GM20431 (cell line): ENCODE results near the gene TCF19.
"Not testable (repeated sequence)": the region's sequence is repeated elsewhere in the genome, so short reads cannot be mapped to it uniquely, and the experiment has no call there.

ENCODE experiments used
- in situ Hi-C: fragments of 300-500 bp; cut with MseI, MboI; formaldehyde crosslinking; loops from one replicate; pipeline ENCODE4 v1.15.0; 2020; ENCODE audit warnings: low sequenced_read_pairs; ENCODE audit not compliant: unreplicated experiment

The TCF19 gene

DNA sequence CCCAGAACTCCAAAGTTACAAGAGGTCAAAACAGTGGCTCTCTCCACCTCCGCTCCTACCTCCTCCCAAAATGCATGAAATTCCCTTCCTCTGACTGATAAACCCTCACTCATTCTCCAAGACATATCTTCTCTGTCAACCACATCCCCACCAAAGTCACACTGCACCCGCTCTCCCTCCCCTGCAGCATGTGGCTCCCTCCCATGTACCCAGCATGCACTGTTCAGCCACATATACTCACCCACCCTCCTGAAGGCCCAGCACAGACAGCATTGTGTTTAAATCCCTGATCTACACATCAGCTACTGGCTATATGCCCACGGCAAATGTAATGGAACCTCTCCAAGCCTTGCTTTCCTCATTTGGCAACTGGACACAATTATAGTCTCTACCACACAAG is 17.6 kb downstream of the TCF19 start:
- in situ Hi-C loops: no loop called here

DNA sequence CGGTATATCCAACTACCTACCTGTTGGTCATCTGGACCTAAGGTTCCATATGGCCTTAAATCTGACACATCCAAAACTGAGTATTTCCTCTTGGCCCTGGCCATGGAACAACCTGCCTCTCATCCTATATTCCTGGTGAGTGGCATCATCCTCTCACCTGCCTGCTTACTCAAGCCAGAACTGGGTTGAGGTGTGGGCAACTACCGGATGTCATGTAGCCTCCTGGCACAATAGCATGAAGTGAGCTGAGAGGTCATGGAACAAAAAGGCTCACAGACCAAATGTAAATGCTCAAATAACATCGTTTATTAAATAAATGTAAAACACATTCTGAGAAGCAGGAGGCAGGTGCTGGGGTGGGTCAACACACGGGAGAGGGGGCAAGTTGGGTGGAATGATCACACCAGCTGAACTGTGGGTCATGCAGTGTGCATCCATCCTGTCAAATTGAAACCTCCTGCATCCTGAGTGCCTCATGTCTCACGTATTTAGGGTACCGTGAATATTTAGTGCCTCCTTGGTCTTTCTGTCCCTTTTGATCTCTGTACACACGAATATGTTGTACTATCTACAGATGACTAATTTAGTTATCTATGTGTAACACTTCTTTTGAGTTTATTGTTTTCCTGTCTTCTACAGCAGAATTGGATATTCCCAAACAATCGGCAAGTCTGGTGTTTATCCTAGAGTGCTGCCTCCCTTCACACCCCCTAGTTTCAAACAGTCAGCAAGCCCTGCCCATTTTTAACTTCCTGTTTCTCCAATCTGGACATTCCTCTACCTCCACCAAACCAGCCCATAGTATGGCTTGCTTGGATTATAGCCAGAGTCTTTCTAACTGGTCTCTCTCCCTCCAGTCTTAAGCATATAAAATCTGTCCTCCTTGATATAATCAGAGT is 20.0 kb downstream of the TCF19 start:
- in situ Hi-C loops: no loop called here

DNA sequence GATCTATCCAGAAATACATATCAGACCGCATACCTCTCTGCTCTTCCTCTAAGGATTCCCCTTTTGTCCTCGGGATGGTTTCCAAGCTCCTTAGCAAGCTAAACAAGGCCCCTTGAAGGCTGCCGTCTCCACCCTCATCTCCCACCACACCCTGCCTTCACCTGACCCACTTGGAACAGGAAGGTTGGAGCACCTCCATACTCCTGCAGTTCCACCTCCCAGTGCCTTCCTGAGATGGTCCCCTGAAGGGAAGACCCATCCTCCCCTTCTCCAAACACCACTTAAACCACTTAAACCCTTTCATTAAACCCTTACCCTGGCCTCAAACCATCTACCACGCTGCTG is 20.6 kb downstream of the TCF19 start:
- in situ Hi-C loops: no loop called here

GRCh38 chr6:31179896-31180295 is 21.5 kb downstream of the TCF19 start:
- in situ Hi-C loops: no loop called here

DNA sequence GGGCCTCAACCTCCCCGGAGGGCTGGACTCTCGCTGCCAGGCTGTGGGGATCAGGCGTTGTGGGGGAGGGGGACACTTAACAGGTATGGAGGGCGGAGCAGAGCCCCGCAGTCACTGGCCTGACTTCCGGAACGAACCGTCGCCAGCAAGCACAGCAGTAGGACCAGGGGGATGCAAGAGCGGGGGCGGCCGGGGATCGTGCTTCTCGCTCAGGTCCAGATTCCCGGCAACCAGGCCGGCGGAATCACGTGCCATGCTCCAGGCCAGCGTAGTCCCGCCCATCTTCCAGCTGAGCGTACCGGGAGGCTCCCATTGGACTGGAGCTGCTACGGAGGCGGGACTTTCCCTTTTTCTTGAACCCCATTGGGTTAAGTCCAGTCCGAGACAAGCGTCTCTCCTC is 22.1 kb downstream of the TCF19 start:
- in situ Hi-C loops: no loop called here

DNA sequence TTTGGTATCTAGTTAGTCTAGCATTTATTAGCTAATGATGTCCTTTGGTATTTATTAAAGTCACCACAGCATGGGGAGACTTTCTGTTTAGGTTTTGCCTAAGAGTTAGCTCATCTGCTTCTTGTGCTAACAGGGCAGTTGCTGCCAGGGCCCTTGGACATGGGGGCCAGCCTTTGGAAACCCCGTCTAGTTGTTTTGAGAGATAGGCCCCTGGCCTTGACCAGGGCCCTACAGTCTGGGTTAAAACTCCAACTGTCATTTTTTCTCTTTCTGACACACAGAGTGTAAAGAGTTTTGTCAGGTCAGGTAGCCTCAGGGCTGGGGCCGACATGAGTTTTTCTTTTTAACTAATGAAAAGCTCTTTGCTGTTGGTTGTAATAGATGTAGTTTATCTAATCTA is 24.9 kb downstream of the TCF19 start:
- in situ Hi-C loops: not testable (repeated sequence)

GRCh38 chr6:31183859-31184258 is 25.5 kb downstream of the TCF19 start:
- in situ Hi-C loops: not testable (repeated sequence)

- in situ Hi-C loops: not testable (repeated sequence)
Measured at GRCh38 chr6:31185695-31186051, 27.3 kb downstream of the TCF19 start.

- in situ Hi-C loops: no loop called here
Measured at GRCh38 chr6:31186052-31186734, 27.8 kb downstream of the TCF19 start.

DNA sequence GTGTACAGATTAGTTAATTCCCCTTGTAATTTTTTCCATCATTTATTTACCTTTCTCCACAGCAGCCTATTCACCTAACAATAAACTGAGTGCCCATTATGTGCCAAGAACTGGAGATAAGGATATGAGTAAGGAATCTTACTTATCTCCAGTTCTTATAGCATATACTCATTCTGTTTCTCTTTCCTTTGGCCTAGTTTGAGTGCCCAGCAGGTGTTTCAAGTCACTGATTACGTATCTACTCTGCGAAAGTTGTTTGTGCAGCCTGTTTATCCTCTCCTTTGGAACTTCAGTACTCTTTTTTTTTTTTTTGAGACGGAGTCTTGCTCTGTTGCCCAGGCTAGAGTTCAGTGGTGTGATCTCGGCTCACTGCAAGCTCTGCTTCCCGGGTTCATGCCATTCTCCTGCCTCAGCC is 29.4 kb downstream of the TCF19 start:
- in situ Hi-C loops: no loop called here

- in situ Hi-C loops: not testable (repeated sequence)
Measured at GRCh38 chr6:31189223-31189622, 30.8 kb downstream of the TCF19 start.

DNA sequence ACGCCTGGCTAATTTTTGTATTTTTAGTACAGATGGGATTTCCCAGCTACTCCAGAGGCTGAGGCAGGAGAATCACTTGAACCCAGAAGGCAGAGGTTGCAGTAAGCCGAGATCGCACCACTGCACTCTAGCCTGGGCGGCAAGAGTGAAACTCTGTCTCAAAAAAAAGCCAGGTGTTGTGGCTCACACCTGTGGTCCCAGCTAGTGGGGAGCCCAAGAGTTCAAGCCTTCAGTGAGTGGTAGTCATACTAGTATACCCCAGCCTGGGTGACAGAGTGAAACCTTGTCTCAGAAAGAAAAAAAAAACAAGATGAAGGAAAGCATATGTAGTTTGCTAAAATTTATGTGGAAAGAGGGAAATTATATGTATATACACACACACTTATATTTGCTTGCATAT is 32.1 kb downstream of the TCF19 start:
- in situ Hi-C loops: loop anchor here (10.0 kb wide), 2 partner anchors 56 to 174 kb away; partner anchors contain the start of gene PSORS1C2

GRCh38 chr6:31192431-31193105 is 34.2 kb downstream of the TCF19 start:
- in situ Hi-C loops: loop anchor here (10.0 kb wide), 2 partner anchors 58 to 172 kb away; partner anchors contain the start of gene PSORS1C2

GRCh38 chr6:31193206-31193605 is 34.8 kb downstream of the TCF19 start:
- in situ Hi-C loops: loop anchor here (10.0 kb wide), 2 partner anchors 58 to 172 kb away; partner anchors contain the start of gene PSORS1C2

DNA sequence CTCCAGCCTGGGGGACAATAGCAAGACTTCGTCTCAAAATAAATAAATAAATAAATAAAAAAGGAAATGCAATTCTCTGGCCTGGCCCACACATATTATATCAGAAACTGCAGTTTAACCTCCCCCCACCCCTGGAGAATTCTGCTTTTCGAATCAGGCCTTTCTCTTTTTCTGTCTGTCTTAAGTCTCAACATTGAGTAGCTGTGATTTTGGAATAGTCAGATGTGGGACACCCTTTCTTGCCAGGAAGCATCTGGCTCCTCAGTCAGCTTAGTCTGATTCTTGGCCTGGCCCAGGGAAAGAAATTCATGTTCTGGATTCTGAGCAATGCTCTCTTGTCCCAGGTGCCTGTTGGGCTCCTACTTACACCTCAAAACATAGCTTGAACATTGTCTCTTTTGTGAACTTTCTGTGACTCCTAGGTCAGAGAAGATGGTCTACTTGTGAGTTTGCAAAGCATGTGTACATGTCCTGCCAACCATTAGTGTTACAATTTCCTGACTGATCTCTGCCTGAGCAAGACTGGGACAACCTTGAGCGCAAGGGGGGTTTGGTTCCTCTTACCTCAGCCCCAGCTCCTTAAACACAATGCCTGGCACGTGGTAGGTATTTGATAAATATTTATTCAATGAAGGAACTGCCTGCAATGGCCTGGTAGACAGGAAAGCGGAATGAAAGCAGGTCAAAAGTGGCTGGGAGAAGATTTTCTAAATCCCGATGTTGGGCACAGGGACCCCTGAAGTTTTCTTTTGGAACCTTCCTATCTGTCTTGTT is 35.9 kb downstream of the TCF19 start:
- in situ Hi-C loops: loop anchor here (10.0 kb wide), 2 partner anchors 59 to 171 kb away; partner anchors contain the start of gene PSORS1C2

DNA sequence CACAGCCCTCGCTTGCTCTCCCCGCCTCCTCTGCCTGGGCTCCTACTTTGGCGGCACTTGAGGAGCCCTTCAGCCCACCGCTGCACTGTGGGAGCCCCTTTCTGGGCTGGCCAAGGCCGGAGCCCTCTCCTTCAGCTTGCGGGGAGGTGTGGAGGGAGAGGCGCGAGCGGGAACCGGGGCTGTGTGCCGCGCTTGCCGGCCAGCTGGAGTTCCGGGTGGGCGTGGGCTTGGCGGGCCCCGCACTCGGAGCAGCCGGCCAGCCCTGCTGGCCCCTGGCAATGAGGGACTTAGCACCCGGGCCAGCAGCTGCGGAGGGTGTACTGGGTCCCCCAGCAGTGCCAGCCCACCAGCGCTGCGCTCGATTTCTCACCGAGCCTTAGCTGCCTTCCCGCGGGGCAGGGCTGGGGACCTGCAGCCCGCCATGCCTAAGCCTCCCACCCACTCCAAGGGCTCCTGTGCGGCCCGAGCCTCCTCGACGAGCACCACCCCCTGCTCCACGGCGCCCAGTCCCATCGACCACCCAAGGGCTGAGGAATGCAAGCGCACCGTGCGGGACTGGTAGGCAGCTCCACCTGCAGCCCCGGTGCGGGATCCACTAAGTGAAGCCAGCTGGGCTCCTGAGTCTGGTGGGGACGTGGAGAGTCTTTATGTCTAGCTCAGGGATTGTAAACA is 37.1 kb downstream of the TCF19 start:
- in situ Hi-C loops: loop anchor here (10.0 kb wide), 2 partner anchors 61 to 169 kb away; partner anchors contain the start of gene PSORS1C2

DNA sequence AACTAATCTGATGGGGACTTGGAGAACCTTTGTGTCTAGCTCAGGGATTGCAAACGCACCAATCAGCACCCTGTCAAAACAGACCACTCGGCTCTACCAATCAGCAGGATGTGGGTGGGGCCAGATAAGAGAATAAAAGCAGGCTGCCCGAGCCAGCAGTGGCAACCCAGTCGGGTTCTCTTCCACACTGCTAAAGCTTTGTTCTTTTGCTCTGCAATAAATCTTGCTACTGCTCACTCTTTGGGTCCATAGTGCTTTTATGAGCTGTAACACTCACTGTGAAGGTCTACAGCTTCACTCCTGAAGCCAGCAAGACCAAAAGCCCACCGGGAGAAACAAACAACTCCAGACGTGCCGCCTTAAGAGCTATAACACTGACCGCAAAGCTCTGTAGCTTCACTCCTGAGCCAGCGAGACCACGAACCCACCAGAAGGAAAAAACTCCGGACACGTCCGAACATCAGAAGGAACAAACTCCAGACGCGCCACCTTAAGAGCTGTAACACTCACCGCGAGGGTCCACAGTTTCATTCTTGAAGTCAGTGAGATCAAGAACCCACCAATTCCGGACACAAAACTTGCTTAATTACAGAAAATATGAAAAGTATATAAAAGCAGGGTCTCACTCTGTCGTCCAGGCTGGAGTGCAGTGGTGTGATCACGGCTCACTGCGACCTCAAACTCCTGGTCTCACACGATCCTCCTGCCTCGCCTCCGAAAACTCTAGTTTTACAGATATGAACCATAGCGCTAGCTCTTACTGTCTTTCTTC is 38.0 kb downstream of the TCF19 start:
- in situ Hi-C loops: loop anchor here (10.0 kb wide), 2 partner anchors 62 to 168 kb away; partner anchors contain the start of gene PSORS1C2

GRCh38 chr6:31197559-31198305 is 39.3 kb downstream of the TCF19 start:
- in situ Hi-C loops: loop anchor here (10.0 kb wide), 2 partner anchors 63 to 167 kb away; partner anchors contain the start of gene PSORS1C2
